K562 (cell line): ENCODE results near the gene MAP3K6. TPM values are rescaled to one million over a fixed set of nuclear protein-coding genes. Genes with fewer than 3 reads are reported as not detected.
A peak's percentile ranks its signal among the peaks of the same experiment; 100 is the strongest.

Experiments used
- CREBBP ChIP-seq: IDR thresholded peaks from one replicate; pipeline ENCODE4 v1.6.1; 2012; ENCODE audit warnings: low read depth, mild to moderate bottlenecking, control low read depth, inconsistent platforms, low read length
- MEF2A ChIP-seq: IDR thresholded peaks from 2 replicates; pipeline ENCODE4 v1.6.1; 2011; ENCODE audit warnings: low read depth, mild to moderate bottlenecking, low read length, moderate library complexity; ENCODE audit not compliant: control insufficient read depth
- YBX1 ChIP-seq: fragments of 450-650 bp; IDR thresholded peaks from 2 replicates; pipeline ENCODE4 v1.7.1; 2016; ENCODE audit warnings: mild to moderate bottlenecking
- polyA plus RNA-seq, 8 experiments: library from polyadenylated mRNA; depleted of rRNA in 4 of 8; stranded (reverse) in 5 of 8; unstranded in 3 of 8; fragments of >200 nt; fragmentation: Nextera tagmentation in 2 of 8; fragmentation: Illumina TruSeq in 1 of 8; extraction: Ambion mirVana in 2 of 8; extraction: Trizol in 1 of 8; gene quantifications; 2 replicates each; pipeline versions ENCODE4 v1.2.1 to v1.2.3, GENCODE V29; 2011 to 2014; ENCODE audit warnings: inconsistent platforms in 1 of 8, missing spikeins in 1 of 8
- total RNA-seq, 7 experiments: library from RNA; depleted of rRNA in 6 of 7; stranded (reverse); fragments of >200 nt in 6 of 7; fragmentation: Illumina TruSeq in 2 of 7; extraction: Trizol in 2 of 7; gene quantifications; 2 replicates each; pipeline versions ENCODE4 v1.2.1 to v1.2.3, GENCODE V29; 2011 to 2021; ENCODE audit warnings: low replicate concordance in 1 of 7
- TF ChIP-seq, protein P1 (sequence below): fragments of 450-650 bp; IDR thresholded peaks from 2 replicates; pipeline ENCODE4 v1.6.1; 2017; ENCODE audit warnings: antibody characterized with exemption
- TF ChIP-seq, protein P2 (sequence below): IDR thresholded peaks from 2 replicates; pipeline ENCODE4 v1.6.1; 2014; ENCODE audit warnings: antibody characterized with exemption
- TF ChIP-seq, protein P3 (sequence below): fragments of 250-450 bp; sonication (Bioruptor Pico); IDR thresholded peaks from 2 replicates; pipeline ENCODE4 v1.5.0; 2021

The MAP3K6 gene
- total and polyA plus RNA-seq, 9 of the 15 experiments (the other 6 are each of a cell fraction or from before 2014, with no cell fraction given), result 0.99 to 21.9 (median 7.0) TPM

DNA sequence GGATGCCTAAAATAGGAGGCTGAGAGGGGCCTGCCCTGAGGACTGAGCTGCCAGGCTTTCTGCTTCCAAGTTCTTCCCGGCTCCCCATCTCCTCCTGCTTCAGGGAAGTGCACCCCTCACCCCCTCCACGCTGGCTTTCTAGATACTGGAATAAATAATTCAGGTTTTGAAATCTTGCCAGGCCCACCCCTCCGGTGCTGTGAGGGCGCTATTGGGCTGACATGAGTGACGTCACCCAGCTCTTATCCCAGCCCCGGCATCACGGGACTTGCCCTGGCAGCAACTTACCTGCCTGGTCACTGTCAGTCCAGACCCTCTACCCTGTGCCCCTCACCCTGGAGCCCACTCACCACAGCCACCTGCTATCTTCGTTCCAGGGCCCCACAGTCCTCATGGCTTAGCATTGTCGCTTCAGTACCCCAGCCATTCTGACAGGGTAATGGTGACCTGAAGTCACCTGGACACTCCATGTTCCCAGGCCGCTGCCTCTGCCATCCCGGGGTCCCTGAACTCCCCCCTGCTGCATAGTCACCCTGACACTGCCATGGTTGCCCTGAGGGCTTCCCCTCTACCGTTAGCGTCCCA is 24.8 kb upstream of the MAP3K6 start (continued):
- no peak for TF ChIP-seq MEF2A
- TF ChIP-seq YBX1, result no peak
- TF ChIP-seq, protein P1, sequence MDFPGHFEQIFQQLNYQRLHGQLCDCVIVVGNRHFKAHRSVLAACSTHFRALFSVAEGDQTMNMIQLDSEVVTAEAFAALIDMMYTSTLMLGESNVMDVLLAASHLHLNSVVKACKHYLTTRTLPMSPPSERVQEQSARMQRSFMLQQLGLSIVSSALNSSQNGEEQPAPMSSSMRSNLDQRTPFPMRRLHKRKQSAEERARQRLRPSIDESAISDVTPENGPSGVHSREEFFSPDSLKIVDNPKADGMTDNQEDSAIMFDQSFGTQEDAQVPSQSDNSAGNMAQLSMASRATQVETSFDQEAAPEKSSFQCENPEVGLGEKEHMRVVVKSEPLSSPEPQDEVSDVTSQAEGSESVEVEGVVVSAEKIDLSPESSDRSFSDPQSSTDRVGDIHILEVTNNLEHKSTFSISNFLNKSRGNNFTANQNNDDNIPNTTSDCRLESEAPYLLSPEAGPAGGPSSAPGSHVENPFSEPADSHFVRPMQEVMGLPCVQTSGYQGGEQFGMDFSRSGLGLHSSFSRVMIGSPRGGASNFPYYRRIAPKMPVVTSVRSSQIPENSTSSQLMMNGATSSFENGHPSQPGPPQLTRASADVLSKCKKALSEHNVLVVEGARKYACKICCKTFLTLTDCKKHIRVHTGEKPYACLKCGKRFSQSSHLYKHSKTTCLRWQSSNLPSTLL, result no peak
- TF ChIP-seq, protein P2, sequence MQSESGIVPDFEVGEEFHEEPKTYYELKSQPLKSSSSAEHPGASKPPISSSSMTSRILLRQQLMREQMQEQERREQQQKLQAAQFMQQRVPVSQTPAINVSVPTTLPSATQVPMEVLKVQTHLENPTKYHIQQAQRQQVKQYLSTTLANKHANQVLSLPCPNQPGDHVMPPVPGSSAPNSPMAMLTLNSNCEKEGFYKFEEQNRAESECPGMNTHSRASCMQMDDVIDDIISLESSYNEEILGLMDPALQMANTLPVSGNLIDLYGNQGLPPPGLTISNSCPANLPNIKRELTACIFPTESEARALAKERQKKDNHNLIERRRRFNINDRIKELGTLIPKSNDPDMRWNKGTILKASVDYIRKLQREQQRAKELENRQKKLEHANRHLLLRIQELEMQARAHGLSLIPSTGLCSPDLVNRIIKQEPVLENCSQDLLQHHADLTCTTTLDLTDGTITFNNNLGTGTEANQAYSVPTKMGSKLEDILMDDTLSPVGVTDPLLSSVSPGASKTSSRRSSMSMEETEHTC, result peak; percentile 79
- no peak for TF ChIP-seq CREBBP
- TF ChIP-seq, protein P3, sequence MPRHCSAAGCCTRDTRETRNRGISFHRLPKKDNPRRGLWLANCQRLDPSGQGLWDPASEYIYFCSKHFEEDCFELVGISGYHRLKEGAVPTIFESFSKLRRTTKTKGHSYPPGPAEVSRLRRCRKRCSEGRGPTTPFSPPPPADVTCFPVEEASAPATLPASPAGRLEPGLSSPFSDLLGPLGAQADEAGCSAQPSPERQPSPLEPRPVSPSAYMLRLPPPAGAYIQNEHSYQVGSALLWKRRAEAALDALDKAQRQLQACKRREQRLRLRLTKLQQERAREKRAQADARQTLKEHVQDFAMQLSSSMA (CRISPR knock-in tag), result no peak
- TF ChIP-seq, all 486 proteins: peak for 34
